Left ventricle myocardium superior (tissue), 1 donor: ENCODE results near the gene GOLT1A. TPM values are rescaled to one million over a fixed set of nuclear protein-coding genes. Genes with fewer than 3 reads are reported as not detected.

Source experiments
- ATAC-seq: fragments of 200-7000 bp; cut with Tn5 transposase; one replicate; pipeline ENCODE4 v1.9.1; 2020; ENCODE audit warnings: mild to moderate bottlenecking, moderate library complexity
- DNase-seq: peaks from one replicate; pipeline ENCODE4 v3.0.0-alpha.2; 2020
- intact Hi-C: fragments of 100-400 bp; cut with micrococcal nuclease; formaldehyde crosslinking; loops from one replicate; pipeline ENCODE4 v1.11.0; 2022
- long read RNA-seq: library from polyadenylated mRNA; unstranded; transcript quantifications from one replicate; pipeline ENCODE4 v2.0.0, GENCODE V29; 2021
- total RNA-seq: library from RNA; stranded (reverse); fragmentation: NEBNext Ultra II Directional; extraction: Animal tissue kit (Norgen Biotek cat#: 25700); gene quantifications from one replicate; pipeline ENCODE4 v1.2.1, GENCODE V29; 2021
- donor health status: DM: no; HTN: yes; CAD: no; lungs with severe emphysema.

GOLT1A gene, protein sequence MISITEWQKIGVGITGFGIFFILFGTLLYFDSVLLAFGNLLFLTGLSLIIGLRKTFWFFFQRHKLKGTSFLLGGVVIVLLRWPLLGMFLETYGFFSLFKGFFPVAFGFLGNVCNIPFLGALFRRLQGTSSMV
- not detected for total RNA-seq
- long read RNA-seq: 0 reads

DNA sequence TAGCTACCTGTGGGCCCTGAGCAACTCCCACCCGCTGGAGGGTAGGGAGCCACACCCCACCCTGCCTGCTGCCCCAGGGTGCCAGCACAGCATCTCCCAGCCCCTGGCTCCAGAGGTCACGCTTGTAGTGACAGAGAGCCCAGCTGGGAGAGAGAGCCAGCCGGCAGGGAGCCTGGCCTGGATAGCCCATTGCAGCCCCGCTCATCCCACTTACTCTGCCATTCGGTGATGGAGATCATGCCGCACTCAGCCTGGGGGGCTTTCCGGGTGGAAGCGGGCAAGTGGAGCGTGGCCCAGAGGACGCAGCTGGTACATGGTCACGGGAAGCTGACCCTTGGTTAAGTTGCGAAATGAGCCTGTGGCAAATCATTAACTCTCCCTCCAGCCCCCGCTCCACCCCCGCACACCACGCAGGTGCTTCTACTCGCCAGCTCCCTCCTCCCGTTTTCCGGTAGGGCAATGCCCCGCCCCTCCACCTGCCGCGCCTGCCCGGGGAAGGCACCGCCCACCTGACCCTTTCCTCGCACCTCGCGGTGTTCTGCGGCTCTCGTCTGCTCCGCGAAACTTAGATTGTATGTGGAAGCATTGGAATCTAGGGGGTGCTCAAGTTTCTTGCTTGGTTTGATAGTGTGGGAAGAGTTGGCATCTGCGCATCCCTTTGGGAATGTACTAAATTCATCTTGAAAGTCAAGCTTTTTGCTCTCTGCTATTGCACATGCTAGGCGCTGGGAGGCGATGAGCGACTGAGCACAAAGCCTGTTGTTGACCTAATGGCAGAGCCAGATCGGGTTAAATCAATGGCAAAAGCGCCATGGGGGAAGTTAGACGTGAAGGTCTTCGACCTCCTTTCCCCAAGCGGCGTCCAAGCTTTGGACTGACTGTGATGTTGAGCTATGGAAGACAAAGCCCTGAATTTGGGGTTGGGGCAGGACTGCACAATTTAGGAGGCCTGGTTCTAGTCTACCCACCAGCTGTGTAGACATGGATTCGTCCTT lies at the start of gene GOLT1A:
TSS of gene GOLT1A (minus strand) at position 321 of the 995 bp plus-strand sequence. CDS start at position 239, 82 bp downstream.
- peak; percentile 71 for DNase-seq
- ATAC-seq: peak; percentile 86
- intact Hi-C loops: loop anchor here (5.0 kb wide), 1 partner anchor 148 kb away; no protein-coding TSS in a partner anchor

DNA sequence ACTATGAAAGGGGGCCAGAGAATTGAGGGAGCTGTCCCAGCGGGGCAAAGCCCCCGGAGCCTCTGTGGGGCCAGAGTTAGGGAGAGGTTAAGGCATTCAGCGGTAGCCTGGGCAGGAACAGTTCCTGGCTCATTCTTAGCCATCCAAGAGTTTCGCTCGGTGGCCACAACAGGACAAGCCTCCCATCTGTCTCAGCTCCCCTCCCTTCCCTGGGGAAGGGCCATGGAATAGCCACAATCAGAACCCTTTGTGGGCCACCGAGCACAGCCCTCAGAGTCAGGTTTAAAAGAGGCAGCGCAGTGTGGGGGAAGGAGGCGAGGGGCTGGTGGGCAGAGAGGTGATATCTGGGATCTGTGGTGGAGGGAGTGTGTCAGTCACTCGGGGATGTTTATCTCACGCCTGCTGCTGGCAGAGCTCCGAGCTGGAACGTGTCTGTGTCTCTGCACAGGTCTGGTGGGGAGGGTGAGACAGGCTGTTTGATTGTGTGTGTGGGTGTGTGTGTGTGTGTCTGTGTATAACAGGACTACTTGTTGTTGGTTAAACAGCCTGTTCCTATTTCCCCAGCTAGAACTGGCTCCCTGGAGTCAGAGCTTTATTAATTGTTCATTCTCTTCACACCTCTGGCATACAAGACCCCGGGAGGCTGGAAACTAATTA lies 49.6 kb upstream of the GOLT1A start:
- DNase-seq: peak; percentile 65
- ATAC-seq: peak; percentile 61
- intact Hi-C loops: no loop called here

DNA sequence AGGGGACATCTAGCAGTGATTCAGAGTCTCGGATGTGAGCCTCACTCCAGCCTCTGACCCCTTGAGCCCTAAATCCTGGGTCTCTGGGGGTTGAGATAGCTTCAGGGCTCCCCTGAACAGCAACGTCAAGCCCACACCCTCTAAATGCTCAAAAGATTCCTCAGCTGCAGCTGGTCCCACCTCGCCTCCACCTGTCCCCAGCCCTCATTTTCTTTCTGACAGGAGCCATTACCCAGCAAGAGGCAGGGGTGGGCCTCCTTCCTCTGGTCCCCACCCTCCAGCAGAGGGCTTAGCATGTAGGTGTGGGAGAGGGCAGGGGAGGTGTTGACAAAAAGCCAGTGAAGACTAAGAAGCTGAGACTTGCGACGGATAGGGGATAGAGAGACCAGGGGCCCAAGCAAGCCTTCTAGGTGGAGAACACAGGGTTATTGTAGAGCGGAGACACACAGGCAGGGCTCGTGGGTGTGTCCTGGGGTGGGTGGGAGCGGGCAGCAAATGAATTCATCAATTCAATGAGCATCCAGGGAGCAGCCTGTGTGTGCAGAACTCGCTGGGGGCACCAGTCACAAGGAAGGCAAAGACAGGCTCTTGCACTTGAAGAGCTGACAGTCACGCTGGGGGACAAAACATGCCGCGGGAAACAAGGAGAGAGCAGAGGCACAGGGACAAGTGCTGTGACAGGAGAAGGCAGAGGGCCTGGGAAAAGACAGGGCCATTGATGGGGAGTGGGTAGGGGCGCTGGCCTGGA lies 48.9 kb upstream of the GOLT1A start:
- DNase-seq (no peak), ATAC-seq (no peak)
- intact Hi-C loops: no loop called here

DNA sequence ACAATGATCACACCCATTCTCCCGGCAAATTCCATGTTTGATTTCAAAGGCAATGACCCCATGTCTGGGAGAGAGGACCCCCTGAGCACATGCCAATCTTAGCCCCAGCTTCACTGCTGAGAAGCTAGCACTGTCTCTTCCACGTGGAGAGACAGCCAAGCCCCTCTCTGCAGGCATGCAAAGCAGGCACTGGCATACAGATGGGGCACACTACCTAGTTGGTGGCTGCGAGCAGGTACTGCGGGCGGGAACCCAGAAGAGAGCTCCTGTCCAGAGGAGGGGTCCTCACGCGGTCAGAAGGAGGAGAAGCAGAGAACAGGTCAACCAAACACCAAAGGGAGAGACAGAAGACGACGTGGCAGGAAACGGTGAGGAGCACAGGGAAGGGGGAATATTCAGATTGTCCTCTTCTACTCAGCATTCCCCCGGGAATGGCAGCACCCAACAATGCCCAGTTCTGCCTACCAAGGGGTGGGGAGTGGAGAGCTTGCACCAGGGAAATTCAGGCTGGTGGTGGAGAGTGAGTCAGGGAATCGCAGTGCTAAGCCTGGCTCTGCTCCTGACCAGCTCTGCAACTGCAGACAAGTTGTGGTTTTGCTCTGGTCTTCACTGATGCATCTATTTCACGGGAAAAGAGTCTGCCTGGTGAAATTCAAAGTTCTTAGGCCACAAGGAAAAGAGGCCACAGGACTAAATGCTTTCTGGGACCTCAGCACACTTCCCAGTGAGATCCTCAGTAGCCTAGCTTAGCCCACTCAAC lies 48.1 kb upstream of the GOLT1A start:
- DNase-seq (no peak), ATAC-seq (no peak)
- intact Hi-C loops: no loop called here

DNA sequence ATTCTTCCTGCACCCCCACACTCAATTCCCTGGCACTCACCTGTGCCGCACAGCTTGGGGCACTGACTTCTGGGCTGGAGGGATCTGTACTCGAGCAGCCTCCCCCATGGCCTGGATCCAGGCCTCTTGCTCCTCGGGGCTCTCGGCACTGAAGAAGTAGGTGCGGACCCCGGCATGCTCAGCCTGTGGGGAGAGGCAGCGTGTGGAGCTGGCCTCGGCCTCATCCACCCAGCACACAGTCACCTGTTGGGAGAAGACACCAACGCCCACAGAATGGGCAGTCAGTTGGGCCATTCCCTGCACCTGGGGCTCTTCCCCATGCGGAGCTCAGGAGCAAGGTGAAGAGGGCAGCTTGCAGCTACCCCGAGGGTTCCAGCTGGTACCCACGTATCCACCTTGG lies 47.5 kb upstream of the GOLT1A start:
- ATAC-seq (no peak), DNase-seq (no peak)
- intact Hi-C loops: no loop called here

DNA sequence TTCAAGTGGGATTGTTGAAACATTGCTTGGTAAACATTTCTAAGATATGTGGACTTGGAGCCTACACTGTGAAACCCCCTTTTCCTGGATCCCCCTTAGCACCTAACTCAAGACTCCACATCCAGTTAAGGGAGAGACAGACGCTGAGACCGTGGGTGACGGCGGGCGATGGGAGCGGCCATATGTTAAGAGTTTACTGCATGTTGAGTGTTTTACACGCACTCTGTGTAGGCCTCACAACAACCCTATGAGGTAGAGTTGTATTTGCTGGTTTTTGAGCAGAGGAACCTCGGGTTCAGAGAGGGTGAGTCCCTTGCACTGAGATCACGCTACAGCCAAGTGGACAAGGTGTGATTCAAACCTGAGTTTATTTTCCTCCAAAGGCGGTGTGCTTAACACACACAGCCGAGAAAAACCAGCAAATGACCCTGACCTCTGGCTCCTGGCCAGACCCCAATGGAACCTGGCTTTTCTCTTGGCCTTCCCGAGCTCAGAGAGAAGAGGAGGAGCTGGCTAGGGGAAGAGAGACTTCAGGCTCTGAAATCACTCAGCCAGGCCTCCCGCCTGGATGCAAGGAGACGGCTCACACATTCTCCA lies 46.9 kb upstream of the GOLT1A start:
- DNase-seq: no peak
- intact Hi-C loops: no loop called here
- no peak for ATAC-seq

DNA sequence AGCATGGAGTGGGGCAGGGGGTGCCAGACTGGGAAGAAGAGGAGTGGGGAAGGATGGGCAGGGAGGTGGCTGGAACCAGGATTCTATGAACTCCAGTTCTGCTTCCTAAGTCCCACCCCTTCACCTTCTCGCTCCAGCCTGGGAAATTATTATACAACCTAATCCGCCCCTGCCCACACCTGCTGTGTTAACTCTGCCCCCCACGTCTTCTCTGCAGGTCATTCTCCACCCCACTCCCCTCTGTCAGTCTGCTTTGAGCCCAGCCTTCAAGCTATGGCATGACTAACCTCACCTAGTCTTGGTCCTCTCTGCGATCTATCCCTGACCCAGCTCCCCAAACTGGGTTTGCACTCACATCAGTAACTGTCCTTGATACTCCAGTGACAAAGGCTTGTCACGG lies 46.0 kb upstream of the GOLT1A start:
- intact Hi-C loops: no loop called here
- DNase-seq: no peak
- no peak for ATAC-seq

DNA sequence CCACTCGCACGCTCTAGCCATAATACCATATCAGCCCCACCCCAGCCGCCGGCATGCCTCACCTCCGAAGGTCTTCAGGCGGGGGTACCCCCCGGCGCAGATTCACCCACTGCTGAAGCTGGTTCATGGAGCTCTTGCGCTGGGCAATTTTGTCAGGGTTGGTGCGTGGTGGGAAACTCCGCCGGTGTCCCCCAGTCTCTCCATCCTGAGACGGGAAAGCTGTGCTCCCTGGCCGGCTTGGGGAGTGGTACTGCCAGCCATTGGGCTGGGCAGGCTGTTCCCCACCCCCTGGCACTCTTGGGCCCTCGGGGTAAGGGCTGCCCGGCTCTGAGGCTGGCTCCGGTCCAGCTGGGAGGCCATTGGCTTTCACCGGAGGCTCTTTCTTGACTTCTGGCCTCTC lies 45.4 kb upstream of the GOLT1A start:
- intact Hi-C loops: no loop called here
- DNase-seq: no peak
- ATAC-seq: no peak

DNA sequence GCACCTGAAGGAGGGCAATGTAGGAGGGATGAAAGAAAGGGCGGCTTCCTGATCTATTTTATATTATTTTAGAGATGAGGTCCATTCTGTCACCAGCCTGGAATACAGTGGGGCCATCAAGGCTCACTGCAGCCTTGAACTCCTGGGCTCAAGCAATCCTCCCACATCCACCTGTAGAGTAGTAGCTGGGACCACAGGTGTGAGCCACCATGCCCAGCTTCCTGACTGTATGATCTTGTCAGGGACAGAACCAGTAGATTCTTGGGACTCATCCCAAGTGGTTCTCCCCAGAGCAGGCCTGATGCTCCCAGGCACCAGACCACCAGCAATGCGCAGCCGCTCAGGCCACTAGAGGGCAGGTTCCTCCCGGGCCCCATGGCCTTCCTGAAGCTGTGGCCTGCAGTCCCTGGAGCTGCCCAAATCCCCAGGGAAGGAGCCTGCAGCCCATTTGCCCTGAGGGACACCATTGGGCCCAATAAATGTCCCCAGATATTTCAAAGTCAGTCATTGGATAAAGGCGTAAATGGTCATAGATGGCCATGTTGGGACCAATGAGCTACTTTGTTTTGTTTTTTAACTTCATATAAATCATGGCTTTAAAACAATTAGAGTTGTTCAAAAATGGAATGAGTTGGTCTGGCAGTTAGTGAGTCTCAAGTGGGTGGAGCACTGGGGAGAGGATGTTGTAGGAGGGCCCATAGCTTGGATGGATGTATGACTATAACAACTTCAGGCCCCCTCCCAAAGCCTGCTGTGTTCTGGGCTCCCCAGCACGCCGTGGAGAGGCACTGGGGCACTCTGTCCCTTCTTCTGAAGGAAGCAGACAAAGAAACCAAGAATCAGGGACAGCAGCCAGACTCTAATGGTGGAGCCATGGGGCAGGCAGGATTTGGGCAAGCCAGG lies 44.7 kb upstream of the GOLT1A start:
- ATAC-seq (peak; percentile 62), DNase-seq (peak; percentile 78)
- intact Hi-C loops: no loop called here

DNA sequence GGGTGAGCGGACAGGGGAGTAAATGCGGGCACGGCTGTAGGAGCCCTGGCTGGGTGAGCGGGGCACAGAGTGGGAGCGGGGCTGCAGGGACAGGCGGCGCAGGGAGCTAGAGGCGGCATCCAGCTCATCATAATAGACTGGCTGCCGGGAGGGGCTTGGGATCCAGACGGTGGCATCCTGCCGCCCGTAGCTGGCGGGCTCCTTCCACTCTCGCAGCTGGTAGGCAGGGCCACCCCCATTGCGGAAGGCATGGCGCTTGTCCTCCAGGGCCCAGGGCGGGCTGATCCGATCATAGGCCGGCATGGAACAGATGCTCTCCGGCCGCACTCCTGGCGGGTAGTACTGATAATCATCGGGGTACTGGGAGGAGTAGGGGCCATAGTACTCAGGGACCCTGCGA lies 43.7 kb upstream of the GOLT1A start:
- no peak for DNase-seq
- intact Hi-C loops: no loop called here
- no peak for ATAC-seq

DNA sequence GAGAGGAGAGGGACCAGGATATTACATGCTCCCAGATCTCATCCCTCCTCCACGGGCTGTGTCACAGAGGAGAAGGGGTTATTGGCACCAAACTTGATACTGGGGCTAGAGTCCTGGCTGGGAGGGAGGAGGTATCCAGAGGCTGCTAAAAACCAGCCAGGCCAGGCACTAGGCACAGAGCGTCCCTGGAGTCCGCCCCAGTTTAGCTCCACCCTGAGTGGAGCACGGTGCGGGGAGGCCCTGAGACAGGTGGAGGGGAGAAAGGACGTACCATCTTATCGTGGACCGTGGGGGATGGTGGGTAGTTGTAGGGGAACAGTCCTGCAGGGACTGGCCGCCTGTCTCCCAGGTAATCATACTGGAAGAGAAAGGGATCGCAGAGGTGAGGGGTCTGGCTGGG lies 42.7 kb upstream of the GOLT1A start:
- intact Hi-C loops: no loop called here
- no peak for DNase-seq
- no peak for ATAC-seq

DNA sequence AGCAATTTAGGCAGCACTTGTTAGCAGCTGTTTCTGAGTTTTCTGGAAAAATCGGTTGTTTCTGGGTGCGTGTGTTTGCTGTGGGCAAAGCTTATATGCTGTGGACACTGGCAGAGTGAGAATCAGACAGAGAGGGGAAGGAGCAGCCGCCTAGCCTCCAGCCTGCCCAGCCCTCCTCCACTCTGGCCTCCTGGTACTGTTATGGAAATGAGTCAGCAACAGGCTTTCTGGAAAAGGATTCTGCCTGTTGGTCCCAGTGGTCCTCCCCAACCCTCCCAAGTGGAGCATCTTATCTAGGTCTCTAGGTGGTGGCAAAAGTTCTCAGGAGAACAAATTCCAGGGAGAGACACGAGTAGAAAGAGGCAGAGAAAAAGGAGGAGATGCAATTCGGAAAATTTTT lies 42.2 kb upstream of the GOLT1A start:
- peak; percentile 8 for ATAC-seq
- intact Hi-C loops: no loop called here
- no peak for DNase-seq

DNA sequence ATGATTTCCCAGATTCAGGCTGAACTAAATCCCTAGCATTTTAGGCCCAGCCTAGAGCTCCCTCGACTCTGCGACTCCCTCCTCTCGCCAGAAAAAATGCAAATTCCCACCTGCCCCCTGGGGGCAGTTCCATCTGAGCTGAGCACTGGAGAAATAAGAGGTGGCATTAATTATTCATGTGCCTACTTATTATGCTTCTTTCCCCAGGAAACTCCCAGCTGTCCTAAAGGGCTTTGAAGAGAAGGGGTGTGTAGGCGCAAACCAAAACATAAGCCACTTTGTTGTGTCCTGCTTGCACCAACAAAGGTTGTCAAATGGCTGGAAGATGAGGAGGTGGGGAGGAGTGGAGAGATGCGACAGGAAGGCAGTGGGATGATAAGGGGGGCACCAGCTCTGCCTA lies 41.4 kb upstream of the GOLT1A start:
- ATAC-seq (no peak), DNase-seq (no peak)
- intact Hi-C loops: no loop called here

DNA sequence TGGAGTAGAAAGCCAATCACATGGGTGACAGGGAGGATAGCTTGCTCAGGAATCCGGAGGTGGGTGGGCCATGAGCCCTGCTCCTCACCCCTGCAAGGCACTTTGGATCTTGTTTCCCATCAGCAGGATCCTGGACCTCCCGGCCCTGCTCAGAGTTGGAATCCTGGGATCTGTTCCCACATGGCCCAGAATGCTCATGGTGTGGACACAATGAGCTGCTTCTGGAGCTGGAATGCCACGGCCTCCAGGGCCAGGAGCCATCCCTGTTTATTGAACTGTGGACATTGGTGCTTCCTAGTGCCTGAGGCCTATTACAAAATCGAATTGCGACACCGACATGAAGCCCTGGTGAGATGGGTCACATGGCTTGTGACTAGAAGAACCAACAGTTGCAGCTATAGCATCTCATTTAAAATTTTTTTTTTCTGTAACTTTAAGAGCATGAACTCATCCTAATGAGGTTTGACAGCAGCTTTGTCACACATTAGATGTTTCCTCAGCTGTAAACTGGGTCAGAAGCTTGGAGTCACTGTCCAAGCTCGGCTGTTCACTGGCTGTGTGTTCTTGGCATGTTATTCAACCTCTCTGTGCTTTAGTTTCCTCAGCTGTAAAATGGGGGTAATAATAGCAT lies 40.4 kb upstream of the GOLT1A start:
- DNase-seq (peak; percentile 70), ATAC-seq (peak; percentile 70)
- intact Hi-C loops: no loop called here

DNA sequence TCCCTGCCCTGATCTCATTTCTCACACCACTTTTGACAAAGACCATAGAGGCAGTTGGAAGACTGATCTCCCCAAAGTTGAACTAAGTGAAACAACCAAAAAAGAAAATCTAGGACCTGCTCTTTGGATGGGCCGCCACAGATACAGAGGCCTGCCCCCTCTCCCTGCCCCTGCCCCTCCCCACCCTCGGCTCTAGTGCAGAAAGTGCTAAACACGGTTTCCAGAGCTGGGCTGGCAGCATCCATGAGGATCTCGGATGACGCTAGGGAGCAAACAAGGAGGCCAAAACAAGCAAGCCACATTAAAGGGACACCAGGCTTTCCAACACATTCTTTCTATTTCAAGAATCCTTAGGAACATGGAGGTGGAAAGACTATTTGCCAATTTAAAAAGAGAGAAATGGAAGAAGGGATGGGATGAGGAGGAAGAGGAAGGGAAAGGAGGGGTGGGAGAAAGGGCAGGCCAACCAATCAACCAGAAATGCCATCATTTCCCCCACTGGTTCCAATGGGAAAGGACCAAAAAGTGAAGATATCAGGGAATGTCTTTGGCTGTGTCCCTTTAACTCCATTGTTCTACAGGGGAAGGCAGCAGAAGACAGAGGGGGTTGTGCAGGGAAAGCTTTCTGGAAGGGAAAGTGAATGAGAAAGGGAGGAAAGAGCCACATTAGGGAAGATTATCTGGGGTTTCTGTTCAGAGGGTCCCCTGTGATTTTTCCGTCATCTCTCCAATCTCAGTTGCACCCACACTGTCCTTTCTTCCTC lies 38.3 kb upstream of the GOLT1A start:
- ATAC-seq (no peak), DNase-seq (no peak)
- intact Hi-C loops: no loop called here

DNA sequence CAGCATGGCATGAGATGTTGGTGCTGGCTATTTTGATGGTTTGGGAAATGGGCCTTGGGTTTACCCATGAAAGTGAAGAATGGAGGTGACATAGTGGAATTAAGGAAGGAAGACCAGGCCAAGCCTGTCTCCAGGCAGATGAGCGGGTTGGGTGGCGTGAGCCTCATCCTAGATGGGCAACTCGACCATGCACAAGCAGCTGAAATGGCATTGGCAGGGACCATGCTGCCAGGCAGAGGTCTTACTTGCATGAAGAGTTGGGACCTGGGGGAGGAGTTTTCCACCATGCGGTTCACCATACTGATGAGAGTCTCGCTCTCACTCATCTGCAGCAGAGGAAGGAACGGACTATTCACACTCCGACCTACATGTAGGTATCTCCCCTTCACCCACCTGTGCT lies 37.5 kb upstream of the GOLT1A start:
- DNase-seq: no peak
- ATAC-seq: no peak
- intact Hi-C loops: no loop called here
